Left ventricle myocardium superior (tissue), 1 donor: ENCODE measurements around the gene SEC31A. TPM values are rescaled to one million over a fixed set of nuclear protein-coding genes. Genes with fewer than 3 reads are reported as not detected.
A peak's percentile ranks its signal among the peaks of the same experiment; 100 is the strongest.

Experiments used
- ATAC-seq: fragments of 200-7000 bp; cut with Tn5 transposase; one replicate; pipeline ENCODE4 v1.9.1; 2020; ENCODE audit warnings: mild to moderate bottlenecking, moderate library complexity
- DNase-seq: peaks from one replicate; pipeline ENCODE4 v3.0.0-alpha.2; 2020
- intact Hi-C: fragments of 100-400 bp; cut with micrococcal nuclease; formaldehyde crosslinking; loops from one replicate; pipeline ENCODE4 v1.11.0; 2022
- total RNA-seq: library from RNA; stranded (reverse); fragmentation: NEBNext Ultra II Directional; extraction: Animal tissue kit (Norgen Biotek cat#: 25700); gene quantifications from one replicate; pipeline ENCODE4 v1.2.1, GENCODE V29; 2021
- donor health status: DM: no; HTN: yes; CAD: no; lungs with severe emphysema.

The SEC31A gene
- total RNA-seq, 1 donor from 2014 or later: 103 TPM

DNA sequence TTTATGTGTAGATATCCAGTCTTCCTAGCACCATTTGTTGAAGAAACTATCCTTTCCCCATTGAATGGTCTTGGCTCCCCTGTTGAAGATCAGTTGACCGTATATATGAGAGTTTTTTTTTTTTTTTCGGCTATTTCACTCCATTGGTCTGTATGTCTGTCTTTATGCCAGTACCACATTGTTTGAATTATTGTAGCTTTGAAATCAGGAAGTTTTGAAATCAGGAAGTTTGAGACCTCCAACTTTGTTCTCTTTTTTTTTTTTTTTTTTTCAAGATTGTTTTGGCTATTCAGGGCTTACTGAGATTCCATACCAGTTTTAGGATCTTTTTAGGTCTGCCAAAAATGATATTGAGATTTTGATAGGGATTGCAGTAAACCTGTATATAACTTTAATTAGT lies 88.0 kb downstream of the SEC31A start:
- ATAC-seq (no peak), DNase-seq (no peak)
- intact Hi-C loops: no loop called here

DNA sequence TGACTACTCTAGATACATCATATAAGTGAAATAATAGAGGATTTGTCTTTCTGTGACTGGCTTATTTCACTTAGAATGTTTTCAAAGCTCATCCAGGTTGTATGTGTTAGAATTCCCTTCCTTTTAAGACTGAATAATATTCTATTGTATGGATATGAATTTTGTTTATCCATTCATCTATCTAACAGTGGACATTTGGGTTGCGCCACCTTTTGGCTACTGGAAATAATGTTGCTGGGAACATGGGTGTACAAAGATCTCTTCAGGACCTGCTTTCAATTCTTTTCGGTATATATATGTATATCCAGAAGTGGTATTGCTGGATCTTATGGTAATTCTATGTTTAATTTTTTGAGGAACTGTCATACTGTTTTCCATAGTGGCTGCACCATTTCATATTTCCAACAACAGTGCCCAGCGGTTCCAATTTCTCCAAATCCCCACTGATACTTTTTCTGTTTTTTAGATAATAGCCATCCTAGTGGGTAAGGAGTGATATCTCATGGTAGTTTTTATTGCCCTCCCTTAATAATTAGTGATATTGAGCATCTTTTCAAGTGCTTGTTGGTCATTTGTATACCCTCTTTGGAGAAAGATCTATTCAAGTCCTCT lies 88.9 kb downstream of the SEC31A start:
- intact Hi-C loops: no loop called here
- DNase-seq (no peak), ATAC-seq (no peak)

DNA sequence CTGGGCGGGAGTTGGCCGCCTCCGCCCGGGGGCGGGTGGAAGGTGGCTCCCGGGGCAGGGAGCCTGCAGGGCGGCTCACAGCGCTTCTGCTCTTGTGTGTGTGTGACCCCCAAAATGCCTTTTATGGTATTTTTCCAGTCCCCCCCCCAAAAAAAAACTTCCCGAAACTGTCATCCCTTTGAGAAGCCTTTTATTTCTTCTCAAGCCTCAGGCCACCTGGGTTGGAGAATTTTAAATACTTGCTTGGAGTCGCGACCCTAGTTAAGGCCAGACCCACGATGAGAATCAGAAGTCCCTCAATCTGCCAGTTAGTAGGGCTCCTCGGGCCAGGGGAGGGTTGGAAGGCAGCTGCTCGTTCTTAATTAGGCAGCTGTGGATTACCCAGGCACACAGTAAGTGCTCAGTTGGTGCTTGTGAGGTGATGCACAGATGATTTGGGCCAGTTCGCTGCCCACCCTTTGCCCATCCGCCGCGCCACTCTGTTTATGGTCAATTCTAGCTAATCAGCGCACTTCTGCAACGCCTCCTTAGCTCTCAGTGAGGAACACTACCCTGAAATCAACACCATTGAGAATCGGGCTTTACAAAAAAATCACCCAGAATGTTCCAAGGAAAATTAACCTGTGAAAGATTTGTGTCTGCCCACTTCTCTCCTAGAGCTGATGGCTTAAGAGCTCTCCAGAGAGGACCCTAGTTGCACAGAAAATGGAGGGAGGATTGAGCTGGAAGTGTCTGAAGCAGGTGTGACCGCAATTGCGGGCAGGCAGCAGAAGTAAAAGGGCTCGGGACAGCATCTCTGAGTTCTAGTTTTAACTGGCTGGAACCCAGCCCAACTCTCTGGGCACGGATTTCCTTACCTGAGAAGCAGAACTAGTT lies 91.7 kb downstream of the SEC31A start:
- DNase-seq (no peak), ATAC-seq (peak; percentile 31)
- intact Hi-C loops: no loop called here

- ATAC-seq (peak; percentile 97), DNase-seq (peak; percentile 82)
- intact Hi-C loops: no loop called here
Observed at GRCh38 chr4:82798168-82799005, 92.6 kb downstream of the SEC31A start, which contains the start of gene SCD5. Gene SCD5, minus strand, starts transcription at chr4:82798796. Its CDS starts 259 bp downstream, at chr4:82798537.

GRCh38 chr4:82797405-82798111 lies 93.4 kb downstream of the SEC31A start:
- DNase-seq (peak; percentile 47), ATAC-seq (peak; percentile 10)
- intact Hi-C loops: no loop called here

DNA sequence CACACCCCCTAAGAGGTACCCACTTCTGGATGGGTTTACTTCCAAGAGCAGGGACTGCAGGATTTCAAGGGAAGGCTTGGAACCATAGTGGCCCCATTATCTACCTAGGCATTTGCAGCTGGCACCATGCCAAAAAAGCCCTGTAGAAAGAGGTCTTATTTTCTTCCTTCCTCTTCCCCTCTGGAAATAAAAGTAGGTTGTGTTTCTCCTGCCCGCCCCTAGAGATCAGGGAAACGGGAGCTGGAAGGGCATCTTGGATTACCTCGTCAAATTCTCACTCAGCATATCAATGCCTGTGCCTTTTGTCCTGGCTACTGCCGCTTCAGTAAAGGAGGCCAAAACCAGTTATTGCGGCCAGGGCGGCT lies 93.9 kb downstream of the SEC31A start:
- no peak for ATAC-seq
- intact Hi-C loops: no loop called here
- DNase-seq: no peak

- intact Hi-C loops: no loop called here
- DNase-seq (no peak), ATAC-seq (no peak)
Observed at GRCh38 chr4:82792912-82793649, 97.9 kb downstream of the SEC31A start.

- ATAC-seq (no peak), DNase-seq (no peak)
- intact Hi-C loops: no loop called here
Observed at GRCh38 chr4:82791179-82791578, 99.8 kb downstream of the SEC31A start.

GRCh38 chr4:82790060-82790660 lies 100.8 kb downstream of the SEC31A start:
- intact Hi-C loops: no loop called here
- DNase-seq: no peak
- no peak for ATAC-seq

GRCh38 chr4:82789025-82789776 lies 101.8 kb downstream of the SEC31A start:
- no peak for ATAC-seq
- no peak for DNase-seq
- intact Hi-C loops: no loop called here

- intact Hi-C loops: no loop called here
- ATAC-seq (no peak), DNase-seq (no peak)
Observed at GRCh38 chr4:82787342-82787741, 103.6 kb downstream of the SEC31A start.

- intact Hi-C loops: no loop called here
- ATAC-seq (no peak), DNase-seq (no peak)
Observed at GRCh38 chr4:82786828-82787227, 104.1 kb downstream of the SEC31A start.

GRCh38 chr4:82785611-82786400 lies 105.1 kb downstream of the SEC31A start:
- peak; percentile 15 for ATAC-seq
- intact Hi-C loops: no loop called here

GRCh38 chr4:82784681-82785610 lies 106.0 kb downstream of the SEC31A start:
- ATAC-seq: no peak
- intact Hi-C loops: no loop called here
- no peak for DNase-seq

More at GRCh38 chr4:82785611-82786400, 105.1 kb downstream of the SEC31A start:
- DNase-seq: no peak

- intact Hi-C loops: no loop called here
- ATAC-seq (no peak), DNase-seq (no peak)
Observed at GRCh38 chr4:82782626-82783345, 108.2 kb downstream of the SEC31A start.
